ENCODE data around the gene ULBP3.
"Not testable (repeated sequence)": the region's sequence is repeated elsewhere in the genome, so short reads cannot be mapped to it uniquely, and the experiment has no call there.

GRCh38 chr6:150015281-150016001 lies 53.5 kb downstream of the ULBP3 start:
- TF ChIP-seq SIN3A (IDR thresholded peaks at IDR 0.05; ENCODE audit: borderline replicate concordance, low read depth, low read length); CTCF (IDR thresholded peaks at IDR 0.05); MAX (IDR thresholded peaks at IDR 0.05; ENCODE audit: low read depth); RXRA (IDR thresholded peaks at IDR 0.05; ENCODE audit: borderline replicate concordance, low read depth); GABPA (IDR thresholded peaks at IDR 0.05; ENCODE audit: low read depth); RAD21 (IDR thresholded peaks at IDR 0.05; ENCODE audit: low read length); NRF1 (IDR thresholded peaks at IDR 0.05; ENCODE audit: low read depth, low read length): not testable (repeated sequence)
- TF ChIP-seq, protein P1, sequence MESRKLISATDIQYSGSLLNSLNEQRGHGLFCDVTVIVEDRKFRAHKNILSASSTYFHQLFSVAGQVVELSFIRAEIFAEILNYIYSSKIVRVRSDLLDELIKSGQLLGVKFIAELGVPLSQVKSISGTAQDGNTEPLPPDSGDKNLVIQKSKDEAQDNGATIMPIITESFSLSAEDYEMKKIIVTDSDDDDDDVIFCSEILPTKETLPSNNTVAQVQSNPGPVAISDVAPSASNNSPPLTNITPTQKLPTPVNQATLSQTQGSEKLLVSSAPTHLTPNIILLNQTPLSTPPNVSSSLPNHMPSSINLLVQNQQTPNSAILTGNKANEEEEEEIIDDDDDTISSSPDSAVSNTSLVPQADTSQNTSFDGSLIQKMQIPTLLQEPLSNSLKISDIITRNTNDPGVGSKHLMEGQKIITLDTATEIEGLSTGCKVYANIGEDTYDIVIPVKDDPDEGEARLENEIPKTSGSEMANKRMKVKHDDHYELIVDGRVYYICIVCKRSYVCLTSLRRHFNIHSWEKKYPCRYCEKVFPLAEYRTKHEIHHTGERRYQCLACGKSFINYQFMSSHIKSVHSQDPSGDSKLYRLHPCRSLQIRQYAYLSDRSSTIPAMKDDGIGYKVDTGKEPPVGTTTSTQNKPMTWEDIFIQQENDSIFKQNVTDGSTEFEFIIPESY (IDR thresholded peaks at IDR 0.05; ENCODE audit: borderline replicate concordance, low read depth) = not testable (repeated sequence)
